ENCODE data around the gene BBS9. TPM values are rescaled to one million over a fixed set of nuclear protein-coding genes. Genes with fewer than 3 reads are reported as not detected.
"Not testable (repeated sequence)": the region's sequence is repeated elsewhere in the genome, so short reads cannot be mapped to it uniquely, and the experiment has no call there.

BBS9 gene
- total RNA-seq, 1 donor from 2014 or later = 76.1 TPM

GRCh38 chr7:33487998-33488682, 358.8 kb downstream of the BBS9 start:
- DNase-seq (ENCODE audit: low spot score) = no peak

- DNase-seq (ENCODE audit: low spot score) = no peak
Observed at GRCh38 chr7:33494474-33494873, 365.1 kb downstream of the BBS9 start.

DNA sequence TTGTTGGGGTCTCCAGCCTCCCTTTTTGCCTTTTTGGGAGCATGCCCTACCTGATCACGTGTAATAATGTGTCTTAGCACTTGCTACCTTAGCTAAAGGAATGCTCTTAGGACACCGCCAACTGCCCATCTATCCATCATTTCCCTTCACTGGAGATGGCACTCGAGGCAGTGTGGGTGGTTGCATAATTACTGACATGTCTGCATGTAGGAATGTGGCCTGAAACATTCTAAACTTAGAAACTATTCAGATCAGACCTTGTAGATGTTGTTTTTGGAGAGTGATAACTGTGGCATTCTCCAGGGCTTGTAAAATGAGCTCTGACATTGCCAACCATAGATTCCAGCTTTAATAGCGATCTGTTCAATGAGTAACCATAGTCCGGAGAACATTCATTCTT, 365.8 kb downstream of the BBS9 start:
- peak; percentile 14 for DNase-seq (ENCODE audit: low spot score)

DNA sequence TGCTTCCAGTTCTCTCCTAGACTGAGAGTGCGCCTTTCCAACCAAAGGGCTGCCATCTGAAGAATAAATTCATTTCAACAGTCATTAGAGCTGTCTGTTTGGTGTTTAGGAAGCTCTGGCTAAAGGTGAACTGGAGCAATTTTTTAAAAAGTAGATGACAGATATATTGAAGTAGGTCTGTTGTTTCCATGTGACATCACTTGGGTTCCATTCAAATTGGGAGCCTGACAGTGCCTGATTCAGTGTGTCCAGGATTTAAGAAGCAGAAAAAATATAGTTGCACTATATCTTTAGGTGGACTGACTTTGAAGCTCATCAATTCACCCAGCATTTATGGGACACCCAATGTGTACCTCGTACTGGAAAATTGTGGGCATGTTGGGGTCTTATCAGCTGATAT, 367.7 kb downstream of the BBS9 start:
- no peak for DNase-seq (ENCODE audit: low spot score)

GRCh38 chr7:33500703-33501701, 371.6 kb downstream of the BBS9 start:
- DNase-seq (ENCODE audit: low spot score) = no peak

DNA sequence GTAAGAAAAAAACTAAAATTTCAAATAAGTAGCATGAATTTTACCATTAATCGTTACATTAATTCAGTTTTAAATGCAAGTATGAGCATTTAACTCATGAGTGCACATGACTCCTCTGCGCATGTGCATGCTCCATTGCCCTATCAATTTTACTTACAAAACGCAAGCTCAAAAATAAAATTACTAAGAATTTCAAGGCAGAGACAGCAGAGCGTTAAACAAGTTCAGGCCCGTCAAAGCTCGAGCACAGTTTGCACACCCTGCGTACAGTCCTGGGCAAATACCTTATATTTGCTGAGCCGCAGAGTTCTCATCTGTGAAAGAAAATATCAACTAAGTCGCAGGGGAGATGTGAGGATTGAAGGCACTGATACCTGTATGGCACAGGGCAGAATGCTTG, 373.6 kb downstream of the BBS9 start:
- no peak for DNase-seq (ENCODE audit: low spot score)

GRCh38 chr7:33503736-33504135, 374.4 kb downstream of the BBS9 start:
- DNase-seq (ENCODE audit: low spot score) = no peak

- DNase-seq (ENCODE audit: low spot score) = no peak
Observed at GRCh38 chr7:33504266-33504665, 374.9 kb downstream of the BBS9 start.

DNA sequence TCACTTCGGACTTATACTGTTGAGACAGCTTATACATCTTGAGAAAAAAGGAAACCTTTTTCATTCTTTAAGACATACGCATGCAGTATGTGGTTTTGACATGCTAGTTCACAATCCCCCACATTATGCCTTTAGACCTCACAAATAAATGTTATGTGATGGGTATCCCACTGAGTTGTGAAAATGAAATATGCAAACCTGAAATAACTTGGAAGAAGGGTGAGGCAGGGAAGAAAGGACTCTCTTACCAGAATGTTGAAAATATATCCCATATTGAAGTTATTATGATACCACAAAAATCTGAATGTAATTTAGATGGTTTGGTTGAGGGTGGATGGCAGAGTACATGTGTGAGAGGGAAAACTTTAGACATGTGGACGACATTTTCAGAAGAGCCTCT, 379.8 kb downstream of the BBS9 start:
- DNase-seq (ENCODE audit: low spot score) = no peak

DNA sequence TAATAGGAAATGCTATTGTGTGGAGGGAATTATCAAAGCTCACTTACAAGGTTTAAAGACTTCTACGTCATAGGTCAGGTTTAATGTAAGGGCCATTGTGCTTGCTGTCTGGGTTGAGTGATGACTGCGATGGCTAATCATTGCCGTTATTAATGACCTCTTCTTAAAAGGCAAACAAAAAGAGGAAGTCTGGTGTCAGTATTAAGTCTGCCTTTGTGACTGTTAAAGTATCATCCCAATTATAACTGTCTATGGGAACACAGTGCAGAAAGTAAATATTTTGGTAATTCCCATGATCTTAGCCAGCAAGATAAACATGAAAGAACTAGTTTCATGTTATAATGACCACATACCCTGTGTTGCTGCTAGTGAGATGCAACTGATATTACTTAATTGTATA, 382.4 kb downstream of the BBS9 start:
- DNase-seq (ENCODE audit: low spot score) = no peak

DNA sequence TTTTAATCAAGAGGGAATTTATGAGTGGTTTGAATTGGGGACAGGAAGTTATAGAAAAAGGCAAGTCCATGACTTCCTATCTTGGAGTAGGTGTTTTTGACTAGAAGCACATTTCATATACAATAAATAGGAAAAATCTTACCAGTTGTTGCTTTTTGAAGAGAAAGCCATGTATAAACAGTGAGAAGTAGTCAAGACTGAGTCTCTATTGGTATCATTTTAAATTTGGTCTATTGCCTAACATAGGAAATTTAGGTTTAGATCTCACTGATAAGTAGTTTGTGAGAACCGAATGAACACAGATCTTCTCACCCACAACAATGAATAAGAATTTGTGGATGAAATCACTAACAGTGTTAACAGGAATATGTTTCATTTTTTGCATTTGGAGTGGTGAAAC, 387.2 kb downstream of the BBS9 start:
- no peak for DNase-seq (ENCODE audit: low spot score)

GRCh38 chr7:33517191-33517590, 387.8 kb downstream of the BBS9 start:
- no peak for DNase-seq (ENCODE audit: low spot score)

GRCh38 chr7:33527008-33527407, 397.6 kb downstream of the BBS9 start:
- not testable (repeated sequence) for DNase-seq (ENCODE audit: low spot score)

DNA sequence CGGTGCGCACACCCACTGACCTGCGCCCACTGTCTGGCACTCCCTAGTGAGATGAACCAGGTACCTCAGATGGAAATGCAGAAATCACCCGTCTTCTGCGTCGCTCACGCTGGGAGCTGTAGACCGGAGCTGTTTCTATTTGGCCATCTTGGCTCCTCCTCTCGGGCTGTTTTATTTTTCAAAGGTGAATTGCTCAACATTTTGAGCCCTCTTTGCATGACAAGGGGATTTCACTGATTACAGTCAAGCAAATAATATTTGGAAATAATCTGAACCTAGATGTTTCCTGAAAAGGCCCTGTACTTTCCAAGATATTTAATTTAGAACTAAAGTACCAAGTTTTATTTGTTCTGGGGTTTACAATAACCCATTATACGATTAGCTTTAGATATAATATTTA, 398.2 kb downstream of the BBS9 start:
- not testable (repeated sequence) for DNase-seq (ENCODE audit: low spot score)

DNA sequence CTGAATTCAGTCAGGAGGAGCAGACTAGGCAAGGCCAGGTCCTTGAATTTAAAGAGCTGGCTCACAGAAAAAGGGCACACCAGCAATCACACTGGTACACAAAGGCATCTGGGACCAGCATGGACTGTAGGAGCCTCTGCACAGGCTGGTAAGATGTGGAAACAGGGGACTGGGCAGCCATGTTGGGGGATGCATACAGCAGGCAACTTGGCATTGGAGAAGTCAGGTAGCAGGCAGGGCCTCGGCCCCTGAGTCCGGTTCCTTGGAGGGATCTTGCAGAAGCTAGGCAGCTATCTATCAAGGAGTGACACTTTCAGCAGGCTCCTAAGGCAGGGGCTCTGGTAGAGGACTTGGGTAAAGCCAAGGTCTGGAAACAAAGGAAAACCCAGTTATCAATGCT, 399.7 kb downstream of the BBS9 start:
- no peak for DNase-seq (ENCODE audit: low spot score)

DNA sequence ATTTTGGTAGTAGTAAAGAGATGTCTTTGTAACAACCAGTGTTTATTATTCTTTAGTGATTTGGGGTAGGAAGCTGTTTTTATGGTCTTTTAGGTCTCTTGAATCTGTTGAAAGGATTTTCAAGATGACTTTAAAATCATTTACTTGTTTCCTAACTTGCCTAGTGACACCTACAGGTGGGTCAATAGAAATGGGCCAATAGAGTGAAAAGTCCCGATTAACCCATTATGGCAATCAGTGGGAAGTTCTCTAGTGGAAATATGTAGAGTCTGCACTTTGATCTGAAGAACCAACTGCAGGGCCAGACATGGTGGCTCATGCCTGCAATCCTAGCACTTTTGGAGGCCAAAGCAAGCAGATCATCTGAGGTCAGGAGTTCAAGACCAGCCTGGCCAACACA, 401.3 kb downstream of the BBS9 start:
- DNase-seq (ENCODE audit: low spot score) = no peak

DNA sequence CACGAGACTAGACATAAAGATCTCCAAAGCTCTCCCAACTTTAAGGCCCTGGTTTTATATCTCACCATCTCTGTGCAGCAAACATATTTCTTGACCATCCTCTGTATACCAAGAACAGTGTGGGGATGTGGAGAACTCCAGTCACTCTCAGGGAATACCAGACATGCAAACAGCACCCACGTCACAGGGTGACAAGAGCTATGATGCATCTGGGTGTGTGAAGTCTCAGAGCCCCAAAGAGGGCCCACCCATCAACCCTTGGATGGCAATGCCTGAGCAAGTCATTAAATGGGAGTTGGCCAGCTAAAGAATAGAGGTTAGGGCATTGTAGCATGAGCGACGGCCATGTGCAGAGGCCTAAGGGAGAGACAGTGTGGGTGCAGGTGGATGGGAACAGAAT, 402.5 kb downstream of the BBS9 start:
- DNase-seq (ENCODE audit: low spot score) = no peak

DNA sequence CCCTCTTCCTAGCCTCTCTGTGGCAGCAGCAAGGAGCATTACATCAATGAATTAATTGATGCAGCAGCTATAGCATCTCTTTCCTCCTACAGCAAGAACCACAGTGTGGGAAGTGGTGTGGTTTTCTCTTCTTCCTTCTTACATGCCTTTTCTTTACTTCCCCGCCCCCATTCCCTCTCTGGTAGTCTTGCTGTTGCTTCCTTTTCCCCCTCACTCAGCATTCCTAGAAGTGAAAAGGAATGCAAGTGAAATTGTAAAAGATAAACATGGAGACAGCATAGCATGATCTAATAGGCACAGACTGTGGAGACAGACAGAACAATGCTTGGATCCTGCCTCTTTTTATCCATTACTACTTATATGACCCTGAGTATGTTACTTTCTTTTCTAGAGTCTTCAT, 405.5 kb downstream of the BBS9 start:
- peak; percentile 30 for DNase-seq (ENCODE audit: low spot score)

- no peak for DNase-seq (ENCODE audit: low spot score)
Observed at GRCh38 chr7:33535989-33536388, 406.6 kb downstream of the BBS9 start.

DNA sequence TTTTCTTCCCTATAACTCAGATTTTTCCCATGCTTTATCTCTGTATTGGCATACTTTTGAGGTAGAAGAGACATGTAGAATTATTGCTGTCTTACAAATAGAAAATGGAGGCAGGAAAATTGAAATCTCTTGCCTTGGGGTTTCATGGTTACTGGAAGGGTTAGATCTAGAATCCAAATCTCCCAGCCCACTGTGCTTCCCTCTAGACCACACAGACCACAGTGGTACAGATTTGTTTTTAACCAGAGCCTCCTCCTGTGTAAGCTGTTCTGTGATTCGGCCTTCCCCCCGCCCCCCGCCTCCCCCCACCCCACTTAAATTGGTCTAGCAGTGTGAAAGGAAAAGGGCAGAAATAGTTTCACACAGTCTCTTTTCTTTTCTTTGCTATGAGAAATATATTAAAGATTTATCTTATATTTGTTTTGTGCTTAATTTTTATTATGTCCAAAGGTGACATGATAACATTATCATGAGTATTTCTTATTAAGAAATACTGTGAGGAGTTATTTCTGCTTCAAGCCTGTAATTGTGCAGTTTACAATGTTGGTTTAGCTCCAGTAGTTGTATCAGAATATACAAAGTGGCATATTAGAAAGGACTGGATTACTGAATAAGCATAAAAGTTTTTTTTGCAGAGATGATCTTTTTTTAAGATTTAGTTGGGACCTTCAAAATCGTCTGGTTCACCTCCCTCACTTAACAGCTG, 407.2 kb downstream of the BBS9 start:
- no peak for DNase-seq (ENCODE audit: low spot score)

DNA sequence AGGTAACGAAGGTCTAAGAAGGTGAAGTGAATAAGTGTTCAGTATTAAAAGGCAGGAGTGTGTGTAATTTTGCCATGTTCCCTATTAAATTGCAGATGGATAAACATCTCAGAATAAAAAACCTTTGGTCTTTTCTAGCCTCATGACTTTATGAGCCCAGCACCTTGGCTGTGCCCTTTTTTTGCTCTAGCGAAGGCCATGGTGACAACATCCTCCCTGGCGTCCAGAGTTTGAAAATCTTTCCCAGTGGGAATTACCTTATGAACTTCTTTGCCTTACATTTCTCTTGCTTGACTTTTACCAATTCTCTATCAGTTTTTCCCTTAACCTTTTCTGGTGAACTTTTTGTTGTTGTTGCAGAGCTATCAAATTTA, 407.7 kb downstream of the BBS9 start:
- no peak for DNase-seq (ENCODE audit: low spot score)

GRCh38 chr7:33539198-33539597, 409.8 kb downstream of the BBS9 start:
- no peak for DNase-seq (ENCODE audit: low spot score)
